Right lobe of liver (tissue), 4 donors: ENCODE measurements around the gene CRAMP1.

ENCODE experiments used
- POLR2A ChIP-seq: fragments of 450-650 bp; IDR thresholded peaks from one replicate; pipeline ENCODE4 v1.6.1; 2017; ENCODE audit warnings: antibody characterized with exemption, mild to moderate bottlenecking
- TF ChIP-seq, protein P1 (sequence below), 4 donors: fragments of 200-600 bp in 3 of 4; fragments of 450-650 bp in 1 of 4; IDR thresholded peaks; one replicate each; pipeline versions ENCODE4 v1.5.1 to v1.8.0; 2016 to 2022; ENCODE audit warnings: antibody characterized with exemption in 4 of 4, mild to moderate bottlenecking in 2 of 4
- donor health status: DM: no; HTN: no; CAD: no.
- donor health status: DM: no; HTN: no; CAD: no.
- donor health status: DM: no; HTN: yes; CAD: no.

- TF ChIP-seq, protein P1, sequence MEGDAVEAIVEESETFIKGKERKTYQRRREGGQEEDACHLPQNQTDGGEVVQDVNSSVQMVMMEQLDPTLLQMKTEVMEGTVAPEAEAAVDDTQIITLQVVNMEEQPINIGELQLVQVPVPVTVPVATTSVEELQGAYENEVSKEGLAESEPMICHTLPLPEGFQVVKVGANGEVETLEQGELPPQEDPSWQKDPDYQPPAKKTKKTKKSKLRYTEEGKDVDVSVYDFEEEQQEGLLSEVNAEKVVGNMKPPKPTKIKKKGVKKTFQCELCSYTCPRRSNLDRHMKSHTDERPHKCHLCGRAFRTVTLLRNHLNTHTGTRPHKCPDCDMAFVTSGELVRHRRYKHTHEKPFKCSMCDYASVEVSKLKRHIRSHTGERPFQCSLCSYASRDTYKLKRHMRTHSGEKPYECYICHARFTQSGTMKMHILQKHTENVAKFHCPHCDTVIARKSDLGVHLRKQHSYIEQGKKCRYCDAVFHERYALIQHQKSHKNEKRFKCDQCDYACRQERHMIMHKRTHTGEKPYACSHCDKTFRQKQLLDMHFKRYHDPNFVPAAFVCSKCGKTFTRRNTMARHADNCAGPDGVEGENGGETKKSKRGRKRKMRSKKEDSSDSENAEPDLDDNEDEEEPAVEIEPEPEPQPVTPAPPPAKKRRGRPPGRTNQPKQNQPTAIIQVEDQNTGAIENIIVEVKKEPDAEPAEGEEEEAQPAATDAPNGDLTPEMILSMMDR (IDR thresholded peaks at IDR 0.05), result no peak
- no peak for TF ChIP-seq POLR2A
These were observed 21.0 kb upstream of the CRAMP1 start for GRCh38 chr16:1590930-1591705.
